Gastroesophageal sphincter (tissue), 3 donors: ENCODE results near the gene ANKS1A.

ENCODE experiments used
- EP300 ChIP-seq: sonication (generic); formaldehyde crosslinking; IDR thresholded peaks from one replicate; pipeline ENCODE4 v1.6.1; 2017; ENCODE audit warnings: antibody characterized with exemption, mild to moderate bottlenecking
- POLR2A ChIP-seq, 2 donors: fragments of 450-650 bp; IDR thresholded peaks; one replicate each; pipeline ENCODE4 v1.6.1; 2017; ENCODE audit warnings: antibody characterized with exemption in 2 of 2, mild to moderate bottlenecking in 2 of 2, moderate library complexity in 1 of 2
- POLR2AphosphoS5 ChIP-seq: sonication (generic); formaldehyde crosslinking; IDR thresholded peaks from one replicate; pipeline ENCODE4 v1.6.1; 2017; ENCODE audit warnings: antibody characterized with exemption
- TF ChIP-seq, protein P1 (sequence below), 4 experiments: fragments of 200-600 bp in 2 of 4; fragments of 450-650 bp in 2 of 4; sonication (generic) in 1 of 4; IDR thresholded peaks; one replicate each; pipeline ENCODE4 v1.5.1; 2017 to 2019; ENCODE audit warnings: antibody characterized with exemption in 4 of 4, mild to moderate bottlenecking in 2 of 4, moderate library complexity in 2 of 4

DNA sequence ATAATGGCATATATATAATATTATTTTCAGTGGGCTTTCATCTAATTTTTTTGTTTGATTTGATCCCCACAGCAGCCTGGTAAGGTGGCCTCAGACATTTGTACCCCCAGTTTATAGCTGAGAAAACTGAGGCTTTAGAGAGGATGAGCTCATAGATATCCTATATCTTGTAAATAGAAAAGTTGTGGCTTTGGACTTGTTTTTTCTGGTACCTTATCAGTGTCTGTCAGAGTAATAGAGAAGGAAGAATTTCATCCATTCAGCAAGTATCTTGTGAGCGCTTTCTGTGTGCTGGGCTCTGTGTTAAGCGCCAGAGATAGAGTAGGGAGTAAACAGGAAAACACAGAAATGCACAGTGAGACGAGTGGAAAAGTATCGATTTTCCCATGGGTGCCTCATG lies 29.1 kb upstream of the ANKS1A start:
- TF ChIP-seq, protein P1, sequence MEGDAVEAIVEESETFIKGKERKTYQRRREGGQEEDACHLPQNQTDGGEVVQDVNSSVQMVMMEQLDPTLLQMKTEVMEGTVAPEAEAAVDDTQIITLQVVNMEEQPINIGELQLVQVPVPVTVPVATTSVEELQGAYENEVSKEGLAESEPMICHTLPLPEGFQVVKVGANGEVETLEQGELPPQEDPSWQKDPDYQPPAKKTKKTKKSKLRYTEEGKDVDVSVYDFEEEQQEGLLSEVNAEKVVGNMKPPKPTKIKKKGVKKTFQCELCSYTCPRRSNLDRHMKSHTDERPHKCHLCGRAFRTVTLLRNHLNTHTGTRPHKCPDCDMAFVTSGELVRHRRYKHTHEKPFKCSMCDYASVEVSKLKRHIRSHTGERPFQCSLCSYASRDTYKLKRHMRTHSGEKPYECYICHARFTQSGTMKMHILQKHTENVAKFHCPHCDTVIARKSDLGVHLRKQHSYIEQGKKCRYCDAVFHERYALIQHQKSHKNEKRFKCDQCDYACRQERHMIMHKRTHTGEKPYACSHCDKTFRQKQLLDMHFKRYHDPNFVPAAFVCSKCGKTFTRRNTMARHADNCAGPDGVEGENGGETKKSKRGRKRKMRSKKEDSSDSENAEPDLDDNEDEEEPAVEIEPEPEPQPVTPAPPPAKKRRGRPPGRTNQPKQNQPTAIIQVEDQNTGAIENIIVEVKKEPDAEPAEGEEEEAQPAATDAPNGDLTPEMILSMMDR (IDR thresholded peaks at IDR 0.05): no peak
- no peak for TF ChIP-seq POLR2A (IDR thresholded peaks at IDR 0.05)
- TF ChIP-seq POLR2AphosphoS5: no peak
- TF ChIP-seq EP300: no peak
